NCI-H187 (cell line): Measurements from ENCODE around the gene AURKAIP1.

Experiments used
- DNase-seq, 2 experiments: peaks; one replicate each; lab custom pipeline; 2025; lab: John Stamatoyannopoulos, UW

The AURKAIP1 gene

GRCh38 chr1:1347026-1347595 is 27.9 kb downstream of the AURKAIP1 start:
- no peak for DNase-seq

GRCh38 chr1:1346501-1346890 is 28.5 kb downstream of the AURKAIP1 start:
- DNase-seq: no peak

DNA sequence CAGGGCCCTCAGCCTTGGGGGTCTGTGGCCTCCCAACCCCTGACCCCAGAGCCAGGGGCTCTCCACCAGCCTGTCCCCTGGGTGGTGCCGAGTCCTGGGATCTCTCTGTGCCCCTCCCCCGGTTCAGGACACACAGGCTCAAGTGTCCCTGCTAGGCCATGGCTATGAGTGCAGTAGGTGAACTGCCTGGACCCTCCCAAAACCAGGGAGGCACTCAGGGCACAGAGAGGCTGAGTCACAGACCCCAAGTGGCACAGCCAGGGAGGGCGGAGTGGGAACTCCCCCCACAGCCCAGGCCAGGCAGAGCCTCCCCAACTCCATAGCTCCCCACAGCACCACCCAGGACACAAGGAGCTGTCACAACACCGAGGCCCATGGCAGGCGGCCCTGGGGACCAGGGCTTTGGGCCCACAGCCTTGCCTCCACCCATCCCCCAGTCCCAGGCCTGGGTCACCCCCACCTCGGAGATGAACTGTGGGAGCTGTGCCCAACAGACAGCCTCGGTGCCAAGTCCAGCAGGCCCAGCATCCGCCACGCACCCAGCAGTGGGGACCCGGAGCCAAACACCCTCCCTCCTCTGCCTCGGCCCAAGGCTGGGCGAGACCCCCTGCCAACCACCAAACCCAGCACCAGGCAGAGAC is 29.0 kb downstream of the AURKAIP1 start:
- no peak for DNase-seq

DNA sequence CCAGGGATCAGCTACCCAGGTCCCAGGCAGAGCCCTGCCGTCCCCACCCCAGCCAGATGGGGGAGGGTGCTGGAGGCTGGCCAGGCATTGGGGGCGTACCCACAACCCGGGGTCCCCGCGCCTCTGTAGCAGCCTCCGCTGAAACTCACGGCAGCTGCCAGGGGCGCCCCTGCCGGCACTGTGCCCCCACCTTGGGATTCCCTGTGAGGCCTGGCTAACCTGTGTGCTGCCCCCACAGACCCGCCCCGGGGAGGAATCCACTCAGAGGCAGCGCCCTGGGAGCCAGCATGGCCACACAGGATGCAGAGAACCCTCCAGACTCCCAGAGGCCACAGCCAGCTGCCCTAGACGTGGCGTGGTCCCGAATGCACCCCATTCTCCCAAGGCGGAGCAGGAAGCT is 29.6 kb downstream of the AURKAIP1 start:
- no peak for DNase-seq

- no peak for DNase-seq
Measured at GRCh38 chr1:1344655-1345361, 30.2 kb downstream of the AURKAIP1 start.

- DNase-seq: no peak
Measured at GRCh38 chr1:1343811-1344421, 31.1 kb downstream of the AURKAIP1 start.

DNA sequence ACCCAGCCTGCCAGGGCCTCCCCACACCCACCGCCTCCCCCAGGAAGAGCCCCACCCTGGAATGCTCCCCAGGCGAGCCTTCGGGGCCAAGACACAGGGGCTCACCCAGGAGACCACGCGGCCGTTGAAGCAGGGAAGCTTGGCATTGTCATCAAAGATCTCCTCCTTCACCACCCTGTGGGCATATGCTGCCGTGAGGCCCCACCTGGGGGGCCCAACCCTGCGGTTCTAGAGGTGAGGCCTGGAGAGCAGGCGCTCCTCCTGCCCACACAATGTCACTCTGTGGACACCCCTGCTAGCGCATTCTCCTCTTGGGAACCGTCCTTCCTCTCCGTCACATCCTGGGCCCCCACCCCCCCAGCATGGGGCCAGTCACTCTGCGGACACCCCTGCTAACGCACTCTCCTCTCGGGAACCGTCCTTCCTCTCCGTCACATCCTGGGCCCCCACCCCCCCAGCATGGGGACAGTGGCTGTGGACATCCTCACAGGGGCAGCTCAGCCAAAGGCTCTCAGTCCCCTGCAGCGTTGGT is 32.4 kb downstream of the AURKAIP1 start:
- DNase-seq: no peak

GRCh38 chr1:1342061-1342562 is 32.9 kb downstream of the AURKAIP1 start:
- DNase-seq: no peak

DNA sequence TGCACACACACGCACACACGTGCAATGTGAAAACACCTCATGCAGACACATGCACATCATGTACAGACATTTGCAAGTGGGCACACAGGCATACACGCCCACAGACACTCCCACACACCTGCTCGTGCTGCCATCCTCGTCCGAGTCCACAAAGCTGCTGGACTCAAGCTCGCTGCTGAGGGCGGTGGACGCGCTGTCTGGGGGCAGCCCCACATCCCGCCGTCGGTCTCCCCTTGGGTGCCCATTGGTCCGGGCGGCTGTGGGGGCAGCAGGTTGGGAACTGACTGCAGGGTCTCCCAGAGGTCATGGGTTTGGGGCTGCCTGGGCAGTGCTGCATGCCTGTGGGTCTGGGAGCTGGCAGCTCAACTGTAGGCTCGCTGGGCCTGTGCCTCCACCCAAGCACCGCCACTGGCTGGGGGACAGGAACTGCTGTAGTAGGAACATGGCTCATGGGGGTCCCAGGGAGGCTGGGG is 33.4 kb downstream of the AURKAIP1 start:
- DNase-seq: no peak

DNA sequence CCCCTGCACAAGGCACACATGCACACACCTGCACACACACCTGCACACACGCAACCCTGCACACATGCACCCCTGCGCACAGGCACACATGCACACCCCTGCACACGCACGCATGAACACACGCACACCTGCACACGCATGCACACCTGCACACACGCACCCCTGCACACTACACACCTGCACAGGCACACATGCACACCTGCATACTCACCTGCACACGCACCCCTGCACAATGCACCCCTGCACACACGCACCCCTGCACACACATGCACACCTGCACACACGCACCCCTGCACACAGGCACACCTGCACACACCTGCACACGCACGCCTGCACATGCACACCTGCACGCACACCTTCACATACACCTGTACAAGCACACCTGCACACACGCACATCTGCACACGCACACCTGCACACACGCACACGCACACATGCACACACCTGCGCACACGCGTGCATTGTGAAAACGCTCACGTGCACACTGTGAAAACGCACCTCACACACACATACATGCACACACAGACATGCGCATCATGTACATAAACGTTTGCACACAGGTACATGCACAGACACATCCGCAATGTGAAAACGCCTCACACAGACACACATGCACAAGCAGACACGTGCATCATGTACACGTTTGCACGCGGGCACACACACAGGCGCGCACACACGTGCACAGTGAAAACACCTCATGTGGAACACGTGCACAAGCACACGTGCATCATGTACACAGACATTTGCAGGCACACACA is 34.0 kb downstream of the AURKAIP1 start:
- DNase-seq: no peak

DNA sequence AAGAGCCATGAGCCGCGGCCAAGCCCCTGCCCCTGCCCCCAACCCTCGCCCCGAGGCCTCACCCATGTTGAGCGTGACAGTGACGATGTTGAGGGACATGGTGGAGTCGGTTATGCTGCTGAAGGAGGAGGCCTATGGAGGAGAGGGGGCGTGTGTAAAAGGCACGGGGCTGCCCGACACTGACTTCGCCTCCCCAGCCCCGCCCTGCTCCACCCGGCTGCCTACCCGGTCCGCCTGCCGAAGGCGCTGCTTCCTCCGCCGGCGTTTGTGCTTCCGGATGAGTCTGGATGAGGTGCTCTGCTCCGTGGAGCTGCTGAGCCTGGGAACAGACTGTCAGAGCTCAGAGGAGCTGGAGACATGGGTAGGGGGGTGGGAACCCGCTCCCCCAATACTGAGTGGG is 34.8 kb downstream of the AURKAIP1 start:
- DNase-seq: no peak

DNA sequence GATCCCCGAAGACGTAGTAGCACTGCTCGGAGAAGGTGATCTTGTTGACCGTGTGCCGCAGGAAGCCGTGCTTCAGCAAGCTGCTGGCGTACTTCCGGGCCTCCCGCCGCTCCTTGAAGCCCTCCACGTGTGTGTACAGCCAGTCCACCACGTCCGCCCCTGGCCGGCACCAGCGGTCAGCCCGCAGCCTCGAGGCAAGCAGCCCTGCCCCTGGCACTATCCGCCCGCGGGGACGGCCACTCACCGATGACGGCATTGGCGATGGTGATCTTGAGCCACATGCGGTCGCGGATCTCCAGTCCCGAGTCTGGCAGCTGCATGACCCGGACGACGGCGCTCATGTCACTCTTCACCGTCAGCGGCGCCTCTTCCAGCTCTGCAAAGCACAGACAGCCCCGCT is 36.7 kb downstream of the AURKAIP1 start:
- no peak for DNase-seq

DNA sequence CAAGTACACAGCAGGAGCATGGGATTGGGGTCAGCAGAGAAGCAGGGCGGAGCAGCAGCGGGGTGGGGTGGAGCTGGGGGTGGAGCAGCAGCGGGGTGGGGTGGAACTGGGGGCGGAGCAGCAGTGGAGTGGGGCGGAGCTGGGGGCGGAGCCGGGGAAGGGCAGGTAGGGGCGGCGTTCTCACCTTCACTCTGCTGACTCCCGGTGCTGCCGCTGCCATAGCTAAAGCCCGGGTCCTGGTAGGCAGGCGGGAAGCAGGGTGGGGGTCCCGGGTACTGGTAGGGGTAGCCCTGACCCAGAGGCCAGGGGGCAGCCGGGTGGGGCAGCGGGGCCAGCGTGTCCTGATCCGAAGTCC is 37.2 kb downstream of the AURKAIP1 start:
- no peak for DNase-seq

DNA sequence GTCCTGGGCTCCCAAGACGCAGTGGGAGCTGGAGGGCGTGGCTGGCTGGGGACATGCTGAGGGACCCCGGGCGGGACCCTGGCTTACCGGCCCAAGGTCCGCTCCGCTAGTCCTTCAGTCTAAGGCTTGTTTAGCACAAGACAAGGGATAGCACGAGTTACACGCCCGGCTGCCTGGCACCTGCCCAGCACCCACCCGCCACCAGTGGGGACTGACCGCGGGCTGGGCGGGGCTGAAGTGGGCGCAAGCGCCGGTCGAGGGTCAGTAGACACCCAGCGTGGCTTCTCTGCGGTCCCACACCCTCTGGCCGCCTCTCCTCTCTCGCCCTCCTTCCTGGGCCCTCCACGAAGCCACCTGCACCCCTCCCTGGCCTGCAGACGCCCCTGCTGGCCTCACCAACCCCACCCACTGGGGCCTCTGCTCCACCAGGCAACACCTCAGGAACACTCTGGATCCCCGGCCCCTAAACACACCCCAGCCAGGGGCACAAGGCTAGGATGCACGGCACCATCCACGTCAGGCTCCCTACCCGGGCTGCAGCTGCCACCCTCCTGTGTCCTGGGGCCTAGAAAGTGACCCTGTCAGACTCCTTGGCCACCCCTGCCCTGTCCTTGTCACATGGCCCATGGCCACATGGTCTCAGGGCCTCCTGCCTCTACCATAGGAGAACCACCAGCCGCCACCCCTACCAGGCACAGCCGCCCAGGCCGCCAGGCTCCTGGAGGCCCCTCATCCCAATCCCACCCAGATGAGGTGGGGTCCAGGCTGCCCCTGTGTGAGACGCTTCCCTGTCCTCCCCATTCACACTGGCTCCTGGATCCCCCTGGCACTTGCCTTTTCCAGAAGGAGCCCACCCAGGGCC is 37.8 kb downstream of the AURKAIP1 start:
- DNase-seq: no peak

- DNase-seq: no peak
Measured at GRCh38 chr1:1336446-1336845, 38.6 kb downstream of the AURKAIP1 start.

DNA sequence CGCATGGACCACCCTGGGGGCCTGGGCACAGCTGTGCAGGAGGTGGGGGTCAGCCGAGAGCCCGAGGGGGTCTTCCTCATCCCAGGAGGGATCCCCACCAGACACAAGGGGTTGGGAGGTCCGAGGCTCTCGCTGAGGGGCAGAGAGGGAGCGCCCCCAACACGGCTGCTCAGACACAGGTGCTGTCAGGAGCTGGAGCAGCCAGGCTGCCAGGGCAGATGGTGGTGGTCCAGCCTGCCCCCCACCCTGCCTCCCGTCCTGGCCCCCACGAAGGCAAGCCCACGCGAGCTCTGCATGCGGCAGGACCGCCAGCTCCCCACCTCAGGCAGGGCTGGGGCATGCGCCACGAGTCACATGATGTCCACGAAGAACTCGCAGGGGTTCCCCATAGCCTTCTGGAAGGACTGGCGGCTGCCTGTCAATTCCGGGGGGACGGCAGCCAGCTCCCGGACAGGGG is 39.2 kb downstream of the AURKAIP1 start:
- DNase-seq: no peak

DNA sequence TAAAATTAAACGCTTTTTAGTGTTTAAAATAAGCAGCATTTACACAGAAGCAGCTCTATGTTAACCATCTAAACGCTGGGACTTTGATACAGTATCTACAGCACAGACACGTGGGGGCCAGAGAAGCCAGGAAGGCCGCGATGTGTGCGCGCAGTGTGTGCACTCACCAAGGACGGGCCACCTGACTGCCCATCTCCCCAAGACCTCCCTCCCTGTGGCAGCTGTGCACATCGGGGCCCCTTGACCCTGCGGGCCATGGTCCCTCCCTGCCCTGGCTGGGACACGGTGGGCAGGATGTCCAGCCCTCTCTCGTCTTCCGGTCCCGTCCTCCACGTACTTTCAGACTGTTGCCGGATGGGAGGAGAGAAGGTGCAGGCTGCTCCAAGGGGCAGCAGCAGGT is 39.7 kb downstream of the AURKAIP1 start:
- no peak for DNase-seq

- no peak for DNase-seq
Measured at GRCh38 chr1:1334835-1335234, 40.2 kb downstream of the AURKAIP1 start.

- DNase-seq: no peak
Measured at GRCh38 chr1:1333551-1334241, 41.3 kb downstream of the AURKAIP1 start.

GRCh38 chr1:1332774-1333480 is 42.1 kb downstream of the AURKAIP1 start:
- DNase-seq: no peak
